Epidermal melanocyte (primary cell): ENCODE results near the gene KRTAP22-1.

Source experiments
- DNase-seq: peaks from one replicate; pipeline ENCODE4 v3.0.0; 2011; ENCODE audit warnings: low spot score; ENCODE audit not compliant: insufficient read length

KRTAP22-1 gene

DNA sequence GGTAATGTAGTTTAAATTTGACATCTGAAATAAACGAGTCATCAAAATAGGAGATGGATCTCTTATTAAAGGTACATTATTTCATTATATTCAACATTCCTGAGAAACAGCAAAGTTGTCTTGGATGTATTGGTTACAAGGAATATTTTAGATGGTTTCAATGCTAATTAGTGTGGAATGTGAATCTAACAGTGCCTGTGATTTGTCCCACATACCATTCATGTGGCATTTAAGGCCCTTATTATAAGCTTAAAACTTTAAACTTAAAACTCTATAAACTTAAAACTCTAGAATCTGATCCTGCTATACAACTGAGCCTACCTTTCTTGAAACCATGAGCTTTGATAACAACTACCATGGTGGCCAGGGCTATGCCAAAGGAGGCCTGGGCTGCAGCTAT, at the start of gene KRTAP22-1:
Gene KRTAP22-1 (plus strand): TSS at position 301 of the 400 bp plus-strand sequence.
- no peak for DNase-seq

DNA sequence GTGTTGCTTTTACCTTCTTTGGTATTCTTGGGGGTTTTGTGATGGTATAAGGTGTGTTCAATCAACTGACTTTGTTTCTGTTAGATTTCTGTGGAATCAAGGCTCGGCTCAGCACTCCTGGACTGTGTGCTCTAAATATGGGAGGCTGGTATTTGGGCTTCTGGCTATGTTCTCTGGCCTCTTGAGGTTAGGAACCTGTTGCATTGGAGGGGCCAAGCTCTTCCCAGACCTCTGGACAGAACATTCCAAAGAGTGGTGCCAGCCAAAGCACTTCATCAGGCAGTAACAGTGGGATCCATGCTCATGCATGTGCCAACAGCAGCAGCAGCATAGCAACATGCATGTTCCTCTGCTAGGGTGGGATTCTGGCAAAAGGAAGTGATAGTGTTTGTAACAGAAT, 48.1 kb upstream of the KRTAP22-1 start:
- no peak for DNase-seq

DNA sequence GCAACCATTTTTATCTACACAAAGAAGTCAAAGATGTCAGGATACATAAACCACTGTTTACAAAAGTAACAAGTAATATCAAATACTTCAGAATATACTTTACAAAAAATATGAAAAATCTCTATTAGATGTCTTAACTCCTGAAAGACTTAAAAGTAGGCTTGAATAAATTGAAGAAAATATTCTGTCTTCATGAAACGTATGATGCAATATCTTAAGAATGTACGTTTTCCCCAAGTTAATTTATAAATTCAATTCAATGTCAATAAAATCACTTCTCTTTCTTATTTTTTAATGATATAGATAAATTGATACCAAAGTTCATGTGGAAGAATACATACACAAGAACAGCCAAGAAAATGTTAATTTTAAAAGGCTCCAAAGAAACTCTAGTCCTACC, 45.8 kb upstream of the KRTAP22-1 start:
- DNase-seq = no peak

DNA sequence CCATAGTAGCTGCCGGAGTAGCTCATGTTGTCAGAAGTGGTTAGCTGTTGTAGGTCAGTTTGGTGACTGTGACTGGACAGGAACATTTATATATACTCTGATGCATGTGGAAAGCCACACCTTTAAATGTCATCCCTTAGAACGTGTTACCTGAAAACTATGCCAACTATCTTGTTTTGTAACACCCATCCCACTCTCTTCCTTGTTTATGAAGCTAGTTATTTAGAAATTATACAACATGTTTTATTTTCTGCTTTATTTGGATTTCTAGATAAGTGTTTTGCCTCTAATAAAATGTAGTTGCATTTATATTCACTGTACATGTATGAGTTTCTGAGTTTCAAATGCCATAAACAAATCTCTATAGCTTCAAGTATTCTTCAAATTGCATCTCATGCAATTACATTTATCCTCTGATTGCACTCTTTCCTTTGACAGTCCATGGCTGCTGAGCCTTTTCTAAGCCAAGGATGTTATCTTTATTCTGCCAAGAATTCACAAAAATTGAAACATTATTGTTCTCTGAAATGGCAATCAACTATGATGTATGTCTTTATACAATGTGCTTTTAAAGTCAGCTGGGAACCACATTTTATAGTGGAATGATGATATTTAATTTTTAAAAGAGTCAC, 39.5 kb upstream of the KRTAP22-1 start, which contains the start of gene KRTAP19-7:
Gene KRTAP19-7 (minus strand): TSS at position 51 of the 632 bp plus-strand sequence. CDS start 25 bp downstream, at position 26.
- DNase-seq = no peak

DNA sequence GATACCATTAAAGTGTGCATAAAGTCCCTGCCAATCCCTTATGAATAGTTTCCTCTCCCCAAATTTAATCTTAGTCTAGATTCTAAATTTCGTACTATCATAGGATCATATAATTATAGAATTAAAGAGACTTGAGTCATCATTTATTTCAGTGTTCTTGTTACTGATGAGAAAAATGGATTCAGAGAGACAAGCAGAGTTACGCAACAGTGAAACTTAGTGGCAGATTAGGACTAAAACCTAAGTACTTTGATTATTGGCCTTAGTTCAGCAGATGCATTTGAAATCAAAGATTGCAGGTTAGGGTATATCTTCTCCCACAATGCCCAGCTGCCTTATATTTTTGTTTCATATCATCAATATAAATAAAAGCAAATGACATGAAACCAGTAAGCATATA, 38.9 kb upstream of the KRTAP22-1 start:
- DNase-seq = no peak

DNA sequence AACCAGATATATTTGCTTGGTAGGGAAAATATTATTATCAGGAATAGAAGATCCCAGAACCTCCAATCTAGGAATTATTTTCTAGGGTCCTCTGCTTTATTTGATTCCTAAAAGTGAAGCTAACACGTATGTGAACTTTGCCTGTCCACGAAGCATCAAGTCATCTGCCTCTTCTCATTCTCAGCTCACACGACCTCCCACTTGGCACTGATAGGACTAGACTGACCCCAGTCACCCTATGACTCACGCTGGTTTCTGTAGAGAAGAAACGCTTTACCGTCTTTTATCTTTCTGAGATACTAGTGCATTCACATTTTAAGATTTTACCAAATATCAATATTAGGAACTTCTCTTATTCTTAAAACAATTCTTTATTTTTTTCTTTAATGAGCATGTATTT, 37.8 kb upstream of the KRTAP22-1 start:
- DNase-seq = no peak

DNA sequence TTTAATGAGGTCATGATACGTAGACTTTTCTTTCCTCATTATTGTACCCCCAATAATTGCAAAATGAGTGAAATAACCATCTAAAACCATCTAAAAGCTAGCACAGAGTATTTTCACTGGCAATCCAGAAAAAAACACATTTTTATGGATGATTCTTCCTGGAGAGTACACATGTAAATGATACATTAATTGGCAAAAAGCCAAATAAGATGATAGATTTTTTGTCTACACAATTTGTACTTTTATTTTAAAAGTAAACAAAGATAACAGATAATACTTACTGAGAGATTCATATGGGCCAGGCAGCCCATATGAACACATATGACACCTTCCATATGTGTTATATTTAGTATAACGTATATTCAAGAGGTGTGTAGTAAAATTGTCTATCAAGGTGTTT, 37.3 kb upstream of the KRTAP22-1 start:
- no peak for DNase-seq

DNA sequence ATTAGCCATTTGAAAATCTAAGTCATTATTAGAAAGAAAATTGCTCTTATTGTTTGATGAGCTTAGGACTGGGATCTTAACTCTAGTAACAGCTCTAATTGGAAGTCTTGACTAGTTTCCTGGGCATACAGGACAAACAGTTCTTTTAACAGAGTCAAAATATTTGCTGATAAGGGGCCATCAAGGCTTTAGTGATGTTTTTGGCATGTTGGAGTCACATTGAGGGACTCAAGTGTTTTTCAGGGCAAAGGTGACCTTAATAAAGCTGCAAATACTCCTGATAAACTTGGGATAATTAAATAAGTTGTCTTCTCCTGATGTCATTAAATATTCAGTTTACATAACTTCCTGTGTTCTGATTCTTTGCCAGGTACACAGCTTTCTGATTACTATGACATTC, 33.3 kb upstream of the KRTAP22-1 start:
- DNase-seq = no peak

DNA sequence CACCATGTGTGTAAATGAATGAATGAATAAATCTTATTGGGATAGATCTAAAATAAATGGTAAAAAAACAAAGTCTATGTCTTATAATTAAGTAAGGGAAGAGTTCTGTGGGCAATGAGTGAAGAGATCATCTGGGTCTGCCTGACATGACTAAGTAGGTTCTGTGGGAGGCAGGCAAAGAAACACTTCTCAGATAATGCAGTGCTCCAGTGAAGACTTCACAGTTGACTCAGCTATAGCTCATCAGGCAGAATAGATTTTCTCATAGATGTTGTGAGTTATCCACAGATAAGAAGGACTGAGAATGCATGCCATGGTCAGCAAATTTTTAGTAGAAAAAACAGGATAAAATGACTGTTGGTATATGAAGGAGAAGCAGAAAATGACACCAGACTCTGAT, 23.1 kb upstream of the KRTAP22-1 start:
- DNase-seq = no peak

DNA sequence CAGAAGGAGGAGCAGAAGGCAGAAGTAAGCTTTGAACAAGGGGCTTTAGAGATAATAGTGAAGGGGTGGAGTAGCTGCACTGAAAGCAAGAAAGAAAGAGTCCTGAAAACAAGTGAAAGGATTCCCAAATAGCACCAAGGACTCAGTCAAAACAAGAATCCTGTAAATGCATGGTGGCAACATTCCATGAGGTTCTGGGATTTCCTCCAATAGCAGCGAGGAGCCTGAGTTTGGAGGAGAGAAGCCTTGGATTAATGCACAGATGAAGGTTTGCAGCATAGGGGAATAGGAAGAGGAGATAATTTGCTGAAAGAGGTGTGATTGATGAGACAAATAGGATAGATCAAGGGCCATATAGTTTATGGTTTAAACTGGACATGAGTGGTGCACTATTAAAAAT, 21.5 kb upstream of the KRTAP22-1 start:
- no peak for DNase-seq

DNA sequence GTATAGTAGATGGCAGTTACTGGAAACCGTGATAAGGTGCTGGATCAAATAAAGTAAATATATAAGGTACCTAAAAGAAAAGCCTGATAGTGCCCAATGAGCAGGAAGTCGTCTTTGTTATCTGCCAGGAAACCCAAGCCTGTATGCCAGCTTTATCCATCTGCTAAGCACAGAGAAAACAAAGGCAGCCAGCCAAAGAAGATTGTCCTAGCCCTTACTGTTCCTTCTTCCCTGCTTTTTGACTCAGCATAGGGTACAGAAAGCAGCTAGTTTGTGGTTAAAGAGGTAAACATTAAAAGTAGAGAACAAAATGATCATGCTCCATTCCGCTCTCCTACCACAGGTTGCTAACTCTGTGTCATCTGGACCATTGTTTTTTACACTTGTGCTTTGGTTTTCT, 20.8 kb upstream of the KRTAP22-1 start:
- no peak for DNase-seq

DNA sequence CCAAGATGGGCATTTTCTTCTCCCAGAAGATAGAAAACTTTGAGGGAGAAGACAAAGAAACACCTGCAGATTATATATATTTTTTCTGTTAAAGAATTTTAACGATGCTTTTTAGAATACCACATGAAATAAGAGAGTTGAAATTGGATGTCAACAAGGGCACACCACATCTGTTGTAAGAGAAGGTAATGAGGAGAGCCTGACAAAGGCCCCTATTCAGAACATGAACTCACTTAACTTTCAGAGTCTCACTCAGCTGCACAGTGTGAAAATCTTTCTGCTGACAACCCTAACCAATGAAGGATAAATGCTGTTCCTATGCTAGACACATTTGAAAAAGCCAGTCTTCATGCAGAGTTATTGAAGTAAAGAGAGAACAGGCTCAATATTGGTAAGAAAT, 18.0 kb upstream of the KRTAP22-1 start:
- DNase-seq = no peak

DNA sequence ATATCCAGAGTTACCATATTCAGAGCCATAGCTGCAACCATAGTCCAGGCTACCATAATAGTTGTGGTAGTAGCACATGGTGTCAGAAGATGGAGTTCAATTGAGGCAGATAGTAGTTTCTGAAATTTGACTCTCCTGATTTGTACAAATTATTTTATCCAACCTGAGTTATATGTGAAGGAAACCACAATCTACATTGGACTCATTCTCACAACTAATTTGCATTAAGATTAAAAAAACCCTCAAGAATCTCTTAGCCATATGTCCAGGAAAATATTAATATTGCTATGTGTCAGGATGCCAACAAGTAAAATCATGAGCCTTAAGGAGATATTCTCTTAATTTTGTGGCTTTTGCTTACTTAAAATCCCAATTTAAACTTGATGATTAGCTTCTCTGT, 10.6 kb upstream of the KRTAP22-1 start, which contains the start of gene KRTAP22-2:
Gene KRTAP22-2 (minus strand): TSS at position 101 of the 400 bp plus-strand sequence.
- DNase-seq = no peak

DNA sequence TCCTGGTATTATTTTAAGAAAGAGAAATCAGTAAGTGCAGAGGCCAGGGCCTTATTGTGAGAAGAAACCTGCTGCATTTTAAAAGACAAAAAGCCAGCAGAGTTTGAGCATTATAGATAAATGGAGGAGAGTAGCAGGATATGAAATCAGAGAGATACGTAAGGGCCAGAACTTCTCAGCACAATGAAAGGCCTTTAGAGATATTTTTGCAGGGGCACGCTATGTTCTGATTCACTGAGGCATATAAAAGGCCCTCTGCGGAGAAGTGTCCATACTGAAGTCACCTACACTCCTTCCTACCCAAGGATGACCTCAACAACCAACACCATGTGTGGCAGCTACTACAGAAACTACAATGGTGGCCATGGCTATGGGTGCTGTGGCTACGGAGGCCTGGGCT, 8.7 kb upstream of the KRTAP22-1 start, which contains the start of gene KRTAP6-3:
Gene KRTAP6-3 (plus strand): TSS at position 301 of the 400 bp plus-strand sequence. CDS start 6 bp downstream, at position 307.
- no peak for DNase-seq

DNA sequence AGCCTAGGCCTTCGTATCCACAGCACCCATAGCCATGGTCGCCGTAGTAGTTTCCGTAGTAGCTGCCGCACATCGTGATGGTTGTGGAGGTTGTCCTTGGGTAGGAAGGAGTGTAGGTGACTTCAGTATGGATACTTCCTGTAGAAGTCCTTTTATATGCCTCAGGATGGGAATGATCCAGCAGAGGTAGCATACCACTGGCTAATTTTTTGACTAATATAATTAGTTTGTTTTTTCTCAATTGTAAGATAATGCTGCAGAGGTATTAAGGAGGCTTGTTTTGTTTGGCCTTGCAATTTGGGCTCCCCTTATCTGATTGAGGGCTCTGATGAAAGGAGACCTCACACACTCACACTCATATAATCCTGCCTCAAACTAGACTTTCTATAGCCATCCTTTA, 2.1 kb upstream of the KRTAP22-1 start, which contains the start of gene KRTAP6-2:
Gene KRTAP6-2 (minus strand): TSS at position 101 of the 400 bp plus-strand sequence. CDS start 28 bp downstream, at position 73.
- no peak for DNase-seq

DNA sequence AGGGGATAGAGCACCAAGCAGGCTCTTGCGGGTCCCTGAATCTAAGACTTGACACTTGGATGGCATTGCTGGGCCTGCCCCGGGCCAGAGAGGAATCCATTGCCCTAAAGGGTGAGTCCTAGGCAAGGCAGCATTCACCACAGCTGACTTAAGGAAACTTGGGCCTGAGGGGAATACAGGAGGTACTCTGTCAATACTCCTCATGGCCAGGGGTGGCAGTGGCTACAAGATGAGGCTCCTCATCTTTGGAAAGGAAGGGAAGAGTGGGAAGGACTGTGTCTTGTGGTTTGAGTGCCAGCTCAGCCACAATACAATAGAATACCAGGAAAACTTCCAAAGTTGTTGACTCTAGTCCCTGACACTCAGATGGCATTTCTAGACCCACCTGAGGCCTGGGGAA, 5.1 kb downstream of the KRTAP22-1 start:
- no peak for DNase-seq

DNA sequence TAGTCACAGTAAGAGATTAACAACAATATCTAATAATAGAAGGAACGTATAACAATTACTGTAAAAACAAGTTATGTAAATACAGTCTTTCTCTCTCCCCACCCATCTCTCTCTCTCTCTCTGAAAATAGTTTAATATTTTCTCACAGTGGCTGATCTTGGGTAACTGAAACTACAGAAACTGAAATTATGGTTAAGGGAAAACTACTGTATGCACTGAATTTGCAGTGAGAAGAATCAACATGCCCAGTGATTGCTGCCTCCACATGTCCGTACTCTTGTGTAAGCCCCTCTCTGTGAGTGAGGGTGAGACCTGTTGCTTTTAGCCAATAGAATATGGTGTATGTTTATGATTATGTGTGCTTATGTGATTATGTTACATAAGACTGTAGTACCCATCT, 11.2 kb downstream of the KRTAP22-1 start:
- DNase-seq = no peak

DNA sequence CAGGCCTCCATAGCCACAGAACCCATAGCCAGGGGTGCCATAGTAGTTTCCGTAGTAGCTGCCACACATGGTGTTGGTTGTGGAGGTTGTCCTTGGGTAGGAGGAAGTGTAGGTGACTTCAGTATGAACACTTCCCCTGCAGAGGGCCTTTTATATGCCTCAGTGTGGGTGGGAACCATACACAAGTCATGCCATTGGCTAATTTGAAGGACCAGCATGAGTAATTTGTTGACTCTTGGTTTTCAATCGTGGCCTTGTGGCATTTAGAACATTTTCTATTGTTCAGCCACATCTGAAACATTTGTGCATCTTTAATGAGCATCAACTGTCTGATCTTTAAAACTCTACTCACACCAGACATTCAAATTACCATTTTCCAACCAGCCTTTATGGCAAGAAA, 12.9 kb downstream of the KRTAP22-1 start, which contains the start of gene KRTAP6-1:
Gene KRTAP6-1 (minus strand): TSS at position 95 of the 400 bp plus-strand sequence. CDS start 26 bp downstream, at position 69.
- no peak for DNase-seq

DNA sequence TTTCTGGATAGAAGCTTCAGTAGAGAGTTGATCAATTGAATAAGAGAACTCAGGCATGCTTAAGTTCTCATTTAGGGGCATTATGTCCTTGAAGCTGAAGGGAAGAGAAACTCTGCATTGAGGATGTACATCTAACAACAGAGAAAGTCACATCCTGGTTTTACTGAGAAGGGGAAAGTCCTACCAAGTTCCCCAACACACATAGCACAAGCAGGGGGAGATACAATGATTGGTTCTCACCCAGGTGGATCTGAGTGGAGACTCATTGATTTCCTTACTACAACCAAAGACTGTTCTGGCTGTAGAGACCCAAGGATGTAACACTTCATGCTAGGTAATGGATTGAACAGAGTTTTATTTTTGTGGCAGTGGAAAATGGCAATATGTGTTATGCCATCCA, 14.3 kb downstream of the KRTAP22-1 start:
- DNase-seq = no peak

DNA sequence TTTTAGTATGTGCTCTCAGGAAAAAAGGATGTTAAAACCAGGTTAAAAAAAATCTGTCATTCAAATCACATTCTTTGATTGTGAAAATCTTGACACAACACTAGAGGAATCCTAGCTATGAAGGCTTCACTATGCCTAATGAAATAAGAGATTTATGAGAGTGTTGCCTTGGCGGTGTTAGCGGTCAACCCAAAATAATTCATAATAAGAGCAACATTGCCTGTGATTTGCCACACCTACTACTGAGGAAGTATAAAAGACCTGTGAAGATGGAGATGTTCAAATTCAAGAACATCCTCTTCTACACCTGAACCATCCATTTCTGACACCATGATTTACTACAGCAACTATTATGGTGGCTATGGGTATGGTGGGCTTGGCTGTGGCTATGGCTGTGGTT, 15.2 kb downstream of the KRTAP22-1 start, which contains the start of gene KRTAP20-1:
Gene KRTAP20-1 (plus strand): TSS at position 301 of the 400 bp plus-strand sequence. CDS start 30 bp downstream, at position 331.
- no peak for DNase-seq

DNA sequence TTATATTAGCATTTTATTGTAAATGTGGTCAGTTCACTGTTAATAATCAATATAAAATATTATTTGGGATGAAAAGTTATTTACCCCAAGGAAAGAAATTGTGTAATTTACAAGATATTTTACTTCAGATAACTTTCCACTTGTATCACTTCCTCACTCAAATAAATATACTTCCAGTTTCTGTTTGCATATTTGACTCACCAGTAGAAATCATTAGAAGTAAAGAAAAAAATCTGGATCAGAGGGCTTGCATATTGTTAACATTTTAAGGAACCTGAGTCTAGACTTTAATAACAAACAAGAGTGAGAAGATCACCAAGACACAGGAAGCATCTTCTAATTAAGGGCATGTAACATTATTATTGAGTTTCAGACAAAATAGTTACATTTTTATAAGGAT, 19.2 kb downstream of the KRTAP22-1 start:
- DNase-seq = no peak

DNA sequence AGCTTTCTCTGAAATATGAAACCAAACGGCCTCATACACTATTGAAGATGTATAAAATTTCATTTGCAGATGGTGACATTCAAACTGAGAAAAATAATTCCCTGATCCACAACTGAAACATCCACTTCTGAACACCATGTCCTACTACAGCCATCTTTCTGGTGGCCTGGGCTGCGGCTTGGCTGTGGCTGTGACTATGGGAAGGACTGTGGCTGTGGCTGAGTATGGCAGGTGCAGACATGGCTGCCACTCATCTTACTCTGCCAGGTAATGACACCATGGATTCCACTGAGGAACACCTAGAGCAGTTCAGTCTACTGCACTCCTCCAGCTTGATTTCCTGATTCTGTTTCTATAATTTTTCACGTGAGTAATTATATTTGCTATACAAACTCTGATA, 19.6 kb downstream of the KRTAP22-1 start, which contains the start of gene KRTAP20-4:
Gene KRTAP20-4 (plus strand): TSS at position 106 of the 400 bp plus-strand sequence.
- DNase-seq = no peak

DNA sequence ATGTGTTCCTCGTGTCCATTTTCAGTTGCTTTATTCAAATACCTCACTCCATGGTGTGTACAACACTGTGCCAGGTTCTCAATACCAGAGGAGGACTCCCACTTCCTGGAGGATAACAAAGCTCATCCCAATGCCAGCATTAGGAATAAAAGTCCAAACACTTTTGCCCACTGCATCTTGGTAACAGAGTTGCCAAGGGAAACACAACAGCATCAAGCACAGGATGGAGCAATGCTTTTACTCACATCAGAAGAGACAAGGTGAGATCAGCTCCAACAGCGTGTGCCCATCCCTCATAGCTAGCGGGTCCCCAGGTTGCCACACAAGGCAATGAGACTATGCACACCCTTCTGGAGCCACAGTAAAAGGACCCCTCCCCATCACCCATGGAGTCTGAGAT, 22.5 kb downstream of the KRTAP22-1 start:
- DNase-seq = no peak
